ENCODE data around the gene RAI14.

The RAI14 gene

GRCh38 chr5:34656001-34656699 lies at the start of gene RAI14:
Gene RAI14, plus strand, starts transcription at chr5:34656328. Its CDS starts 30,592 bp downstream, at chr5:34686920.
- Histone ChIP-seq H3K27ac (peak within 1 kb of the TSS; percentile 71 to 97 (median 87)), H3K4me3 (peak within 1 kb of the TSS; percentile 51 to 86 (median 68))

GRCh38 chr5:34608368-34608767 lies 47.8 kb upstream of the RAI14 start:
- peak overlapping the region in 5 of 21 experiments; percentile 1 to 80 (median 26) for H3K27ac ChIP-seq

GRCh38 chr5:34608859-34609648 lies 47.1 kb upstream of the RAI14 start:
- no peak overlapping the region for H3K4me3 ChIP-seq
- H3K27ac ChIP-seq, result peak overlapping the region in 13 of 21 experiments; percentile 11 to 80 (median 50)

More at GRCh38 chr5:34608368-34608767, 47.8 kb upstream of the RAI14 start:
- no peak overlapping the region for H3K4me3 ChIP-seq

DNA sequence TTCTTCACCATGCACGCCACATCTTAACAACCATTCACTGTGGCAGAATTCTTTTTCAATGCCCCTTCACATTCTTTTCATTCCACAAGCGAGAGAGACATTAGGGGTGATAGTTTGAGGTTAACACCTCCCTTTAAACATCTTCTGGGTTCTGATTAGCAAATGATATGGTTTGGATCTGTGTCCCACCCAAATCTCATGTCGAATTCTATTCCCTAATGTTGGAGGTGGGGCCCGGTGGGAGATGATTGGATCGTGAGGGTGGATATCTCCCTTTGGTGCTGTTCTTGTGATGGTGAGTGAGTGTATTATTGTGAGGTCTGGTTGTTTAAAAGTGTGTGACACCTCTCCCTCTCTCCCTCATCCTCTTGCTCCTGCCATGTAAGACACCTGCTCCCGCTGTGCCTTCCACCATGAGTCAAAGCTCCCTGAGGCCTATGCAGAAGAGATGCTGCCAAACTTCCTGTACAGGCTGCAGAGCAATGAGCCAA lies 46.1 kb upstream of the RAI14 start:
- no peak overlapping the region for H3K4me3 ChIP-seq
- H3K27ac ChIP-seq, result peak overlapping the region in 10 of 21 experiments; percentile 11 to 80 (median 60)

DNA sequence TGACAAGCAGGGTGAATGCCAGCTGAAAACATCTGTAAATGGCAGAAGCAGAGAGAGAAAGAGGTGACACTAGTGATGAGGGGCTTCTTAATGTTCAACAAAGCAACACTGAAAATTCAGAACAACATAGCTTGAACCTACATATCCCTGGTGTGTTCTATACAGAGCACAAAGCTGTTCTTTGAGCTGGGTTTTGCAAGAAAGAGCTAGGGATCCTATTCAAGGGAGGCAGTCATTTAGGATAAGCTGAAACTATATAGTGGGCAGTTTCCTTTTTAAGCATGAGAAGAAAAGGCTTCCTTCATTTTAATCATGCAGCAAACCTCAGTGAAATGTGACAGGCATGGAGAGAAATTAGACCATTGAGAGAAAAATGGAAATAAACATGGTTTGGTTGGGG lies 45.6 kb upstream of the RAI14 start:
- Histone ChIP-seq H3K4me3 (no peak overlapping the region), H3K27ac (no peak overlapping the region)

GRCh38 chr5:34611464-34612415 lies 44.4 kb upstream of the RAI14 start:
- H3K4me3 ChIP-seq, result no peak overlapping the region
- H3K27ac ChIP-seq, result no peak overlapping the region

GRCh38 chr5:34616651-34617050 lies 39.5 kb upstream of the RAI14 start:
- no peak overlapping the region for H3K4me3 ChIP-seq
- H3K27ac ChIP-seq, result no peak overlapping the region

- peak overlapping the region in 6 of 21 experiments; percentile 3 to 81 (median 52) for H3K27ac ChIP-seq
- H3K4me3 ChIP-seq, result no peak overlapping the region
Measured at GRCh38 chr5:34618371-34619065, 37.6 kb upstream of the RAI14 start.

GRCh38 chr5:34620185-34620584 lies 35.9 kb upstream of the RAI14 start:
- peak overlapping the region in 14 of 21 experiments; percentile 5 to 81 (median 56) for H3K27ac ChIP-seq
- no peak overlapping the region for H3K4me3 ChIP-seq

GRCh38 chr5:34621277-34622097 lies 34.6 kb upstream of the RAI14 start:
- no peak overlapping the region for H3K4me3 ChIP-seq
- peak overlapping the region in 17 of 21 experiments; percentile 3 to 81 (median 54) for H3K27ac ChIP-seq

DNA sequence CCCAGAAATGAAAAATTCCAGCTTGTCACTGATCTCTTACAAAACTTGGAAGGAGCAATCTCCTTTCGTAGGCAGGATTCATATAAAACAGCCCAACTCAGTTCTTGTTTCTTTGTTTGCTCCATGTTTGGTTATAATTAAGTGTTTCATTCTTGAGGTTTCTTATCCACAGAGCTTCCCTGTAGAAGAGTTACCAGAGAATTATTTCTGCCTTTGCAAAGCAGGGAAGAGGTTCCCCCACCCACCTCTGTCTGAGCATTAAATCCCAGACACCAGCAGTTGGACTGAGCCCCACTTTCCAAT lies 34.1 kb upstream of the RAI14 start:
- Histone ChIP-seq H3K4me3 (no peak overlapping the region), H3K27ac (peak overlapping the region in 17 of 21 experiments; percentile 8 to 81 (median 52))

DNA sequence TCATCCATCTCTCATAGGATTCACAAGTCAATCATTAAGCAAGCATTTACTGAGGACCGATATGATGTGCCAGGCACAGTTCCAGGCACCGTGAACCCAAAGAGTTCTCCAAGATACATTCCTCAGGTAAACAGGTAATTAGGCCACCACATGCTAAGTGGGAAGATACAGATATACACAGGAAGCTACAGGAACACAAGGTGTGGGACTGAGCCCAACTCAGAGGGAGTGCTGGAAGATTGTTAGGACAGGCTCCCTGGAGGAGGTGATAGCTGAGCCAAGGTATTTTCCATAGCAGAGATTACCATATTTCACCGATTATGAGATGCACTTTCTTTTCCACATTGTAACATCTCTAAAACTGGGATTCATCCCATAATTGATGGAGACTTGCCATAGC lies 31.4 kb upstream of the RAI14 start:
- peak overlapping the region in 1 of 21 experiments; percentile 29 for H3K27ac ChIP-seq
- H3K4me3 ChIP-seq, result no peak overlapping the region

DNA sequence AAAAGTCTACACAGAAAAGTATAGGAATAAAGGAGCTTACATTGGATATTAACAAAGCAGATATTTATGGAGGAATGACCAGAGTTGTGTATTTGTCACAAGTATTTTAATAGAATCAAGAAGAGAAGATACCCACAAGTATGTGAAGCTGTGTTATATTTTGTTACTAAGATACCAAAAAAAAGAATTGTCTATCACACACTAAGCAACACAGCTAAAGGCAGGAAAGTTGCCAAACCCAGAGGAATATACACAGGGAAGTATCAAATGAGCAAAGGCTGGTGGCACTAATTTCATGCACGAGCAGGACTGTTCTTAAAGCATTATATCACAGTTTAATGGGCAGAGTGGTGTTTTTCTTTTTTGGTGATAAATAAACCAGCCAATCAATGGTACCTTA lies 30.9 kb upstream of the RAI14 start:
- Histone ChIP-seq H3K27ac (no peak overlapping the region), H3K4me3 (no peak overlapping the region)

DNA sequence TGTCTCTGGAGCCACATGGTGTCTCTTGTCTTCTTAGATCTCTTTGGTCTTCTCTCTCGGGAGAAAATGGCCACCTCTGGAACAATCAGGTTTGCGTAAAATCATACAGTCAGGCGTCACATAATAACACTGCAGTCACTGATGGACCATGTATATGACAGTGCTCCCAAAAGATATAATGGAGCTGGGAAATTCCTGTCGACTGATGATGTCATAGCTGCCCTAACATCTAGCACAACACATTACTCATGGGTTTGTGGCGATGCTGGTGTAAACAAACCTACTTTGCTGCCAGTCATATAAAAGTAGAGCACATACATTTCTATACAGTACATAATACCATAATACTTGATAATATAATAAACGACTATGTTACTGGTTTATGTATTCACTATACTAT lies 30.1 kb upstream of the RAI14 start:
- no peak overlapping the region for H3K4me3 ChIP-seq
- no peak overlapping the region for H3K27ac ChIP-seq

DNA sequence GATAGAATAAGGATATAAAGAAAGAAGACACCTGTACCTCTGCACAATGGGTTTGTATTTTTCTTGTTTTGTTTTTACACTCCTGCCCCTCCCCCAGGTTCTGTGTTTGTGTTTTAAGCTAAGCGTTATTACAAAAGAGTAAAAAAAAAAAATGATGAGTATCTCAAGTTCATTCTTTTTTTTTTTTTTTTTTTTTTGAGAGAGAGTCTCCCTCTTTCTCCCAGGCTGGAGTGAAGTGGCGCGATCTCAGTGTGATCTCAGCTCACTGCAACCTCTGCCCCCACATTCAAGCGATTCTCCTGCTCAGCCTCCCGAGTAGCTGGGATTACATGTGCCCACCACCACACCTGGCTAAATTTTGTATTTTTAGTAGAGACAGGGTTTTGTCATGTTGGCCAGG lies 29.4 kb upstream of the RAI14 start:
- H3K27ac ChIP-seq, result no peak overlapping the region
- H3K4me3 ChIP-seq, result no peak overlapping the region

DNA sequence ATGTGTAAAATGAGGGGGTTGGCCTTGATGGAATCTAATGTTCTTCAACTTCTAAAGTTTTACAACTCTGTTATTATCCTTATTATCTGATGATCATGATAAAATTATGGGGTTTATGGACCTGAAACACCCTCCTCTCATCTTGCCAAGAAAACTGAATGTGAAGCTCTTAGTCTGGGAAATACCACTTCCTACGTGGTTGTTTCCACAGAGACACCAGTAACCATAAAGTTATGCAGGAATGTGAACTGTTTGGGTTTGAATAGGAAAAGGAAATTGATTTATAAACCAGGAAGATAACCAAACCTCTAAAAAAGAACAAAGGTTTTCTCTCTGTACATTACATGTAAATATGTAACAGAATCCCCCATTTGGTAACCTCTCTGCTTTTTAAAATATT lies 28.3 kb upstream of the RAI14 start:
- Histone ChIP-seq H3K27ac (peak overlapping the region in 2 of 21 experiments; percentile 20 to 23), H3K4me3 (no peak overlapping the region)

DNA sequence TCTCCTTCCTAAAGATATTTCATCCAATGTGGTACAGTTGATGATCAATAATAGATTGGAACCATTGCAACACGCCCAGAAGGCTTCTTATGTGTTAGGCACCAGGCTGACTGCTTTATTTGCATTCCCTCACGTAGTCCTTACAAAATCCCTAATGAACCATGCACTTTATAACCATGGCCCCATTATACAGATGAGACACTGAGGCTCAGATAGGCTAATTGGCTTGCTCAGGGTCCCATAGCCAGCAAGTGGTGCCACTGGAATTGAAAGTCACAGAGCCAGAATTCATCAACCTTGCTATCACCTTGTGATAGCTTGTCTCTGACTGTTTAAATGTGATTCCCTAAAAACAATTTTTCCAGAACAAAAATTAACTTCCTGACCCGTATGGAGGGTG lies 27.8 kb upstream of the RAI14 start:
- Histone ChIP-seq H3K4me3 (no peak overlapping the region), H3K27ac (peak overlapping the region in 2 of 21 experiments; percentile 12 to 20)

- Histone ChIP-seq H3K27ac (no peak overlapping the region), H3K4me3 (no peak overlapping the region)
Measured at GRCh38 chr5:34630596-34630995, 25.5 kb upstream of the RAI14 start.

Measured in skin epidermis (tissue), 12 donors.